DND-41 (cell line): Measurements from ENCODE around the gene HECTD3.
"Not testable (repeated sequence)": the region's sequence is repeated elsewhere in the genome, so short reads cannot be mapped to it uniquely, and the experiment has no call there.

Experiments used
- ATAC-seq: fragments of 200-7000 bp; cut with Tn5 transposase; 3 replicates; pipeline ENCODE4 v1.9.1; 2021; ENCODE audit warnings: low read depth; ENCODE audit not compliant: insufficient read depth
- DNase-seq: peaks from one replicate; pipeline ENCODE4 v3.0.0-alpha.2; 2020
- H2AFZ ChIP-seq: 2 replicates; pipeline ENCODE4 v1.6.0; 2012; ENCODE audit warnings: low read depth, low read length
- H3K27ac ChIP-seq: 2 replicates; pipeline ENCODE4 v1.5.1; 2012; ENCODE audit warnings: low read length, inconsistent platforms
- H3K27me3 ChIP-seq: fragments of 200-600 bp; sonication (generic); 2 replicates; pipeline ENCODE4 v1.6.0; 2012; ENCODE audit warnings: low read length, mild to moderate bottlenecking, inconsistent platforms; ENCODE audit not compliant: insufficient read depth, poor library complexity
- H3K36me3 ChIP-seq: 2 replicates; pipeline ENCODE4 v1.5.1; 2012; ENCODE audit warnings: low read length, inconsistent platforms; ENCODE audit not compliant: insufficient read depth
- H3K4me1 ChIP-seq: 2 replicates; pipeline ENCODE4 v1.5.1; 2012; ENCODE audit warnings: mild to moderate bottlenecking, low read length; ENCODE audit not compliant: insufficient read depth
- H3K4me2 ChIP-seq: 2 replicates; pipeline ENCODE4 v1.6.0; 2012; ENCODE audit warnings: mild to moderate bottlenecking, moderate library complexity, low read length, inconsistent platforms; ENCODE audit not compliant: insufficient read depth
- H3K4me3 ChIP-seq, 2 experiments: fragments of 200-600 bp in 1 of 2; shearing (Covaris generic) in 1 of 2; 2 replicates each; pipeline ENCODE4 v1.5.1; 2012 to 2016; ENCODE audit warnings: inconsistent platforms in 2 of 2, low read length in 2 of 2, mild to moderate bottlenecking in 2 of 2, low read depth in 1 of 2, moderate library complexity in 1 of 2
- H3K79me2 ChIP-seq: 2 replicates; pipeline ENCODE4 v1.6.0; 2012; ENCODE audit warnings: low read length, inconsistent platforms; ENCODE audit not compliant: insufficient read depth
- H3K9ac ChIP-seq: 2 replicates; pipeline ENCODE4 v1.6.0; 2012; ENCODE audit warnings: low read depth, mild to moderate bottlenecking, inconsistent platforms, low read length, moderate library complexity
- H3K9me3 ChIP-seq: 2 replicates; pipeline ENCODE4 v1.5.1; 2012; ENCODE audit warnings: low read length, moderate library complexity, mild to moderate bottlenecking, inconsistent platforms; ENCODE audit not compliant: insufficient read depth, severe bottlenecking
- H4K20me1 ChIP-seq: 2 replicates; pipeline ENCODE4 v1.6.0; 2012; ENCODE audit warnings: low read length; ENCODE audit not compliant: insufficient read depth
- CTCF ChIP-seq: IDR thresholded peaks from 2 replicates; pipeline ENCODE4 v1.5.1; 2012; ENCODE audit warnings: borderline replicate concordance, low read length, moderate library complexity, mild to moderate bottlenecking; ENCODE audit not compliant: poor library complexity, severe bottlenecking; ENCODE audit errors: extremely low read depth
- EZH2 ChIP-seq: IDR thresholded peaks from 3 replicates; pipeline ENCODE4 v1.6.1; 2012; ENCODE audit warnings: borderline replicate concordance, low read depth, mild to moderate bottlenecking, moderate library complexity, low read length, inconsistent platforms; ENCODE audit not compliant: severe bottlenecking

Gene HECTD3

GRCh38 chr1:45002650-45003645 lies 8.2 kb downstream of the HECTD3 start:
- Histone ChIP-seq H3K27ac (no peak overlapping the region), H3K4me3 (no peak overlapping the region), H3K27me3 (no peaks in the 10 kb centered on the region), H2AFZ (no peak overlapping the region), H4K20me1 (no peaks in the 10 kb centered on the region), H3K36me3 (peaks cover 56% of the 10 kb centered on the region), H3K79me2 (no peaks in the 10 kb centered on the region), H3K4me2 (no peak overlapping the region), H3K9me3 (no peaks in the 10 kb centered on the region), H3K9ac (no peak overlapping the region), H3K4me1 (no peaks in the 10 kb centered on the region)
- DNase-seq (no peak), ATAC-seq (no peak)
- no peak for TF ChIP-seq EZH2
- no peak for TF ChIP-seq CTCF

- DNase-seq, H3K4me3 ChIP-seq, H2AFZ ChIP-seq, H3K27ac ChIP-seq, ATAC-seq, H4K20me1 ChIP-seq, H3K9ac ChIP-seq, H3K4me1 ChIP-seq, H3K27me3 ChIP-seq, H3K79me2 ChIP-seq, H3K9me3 ChIP-seq, H3K4me2 ChIP-seq: not testable (repeated sequence)
- H3K36me3 ChIP-seq = peaks cover 43% of the 10 kb centered on the region
Observed at GRCh38 chr1:45001576-45001975, 9.5 kb downstream of the HECTD3 start.

- no peaks in the 10 kb centered on the region for H3K4me1 ChIP-seq
- no peak overlapping the region for H3K4me3 ChIP-seq
- DNase-seq (no peak), ATAC-seq (no peak)
- H4K20me1 ChIP-seq = no peaks in the 10 kb centered on the region
- no peak overlapping the region for H3K27ac ChIP-seq
- no peaks in the 10 kb centered on the region for H3K27me3 ChIP-seq
- H3K9me3 ChIP-seq = no peaks in the 10 kb centered on the region
- no peaks in the 10 kb centered on the region for H3K79me2 ChIP-seq
- H3K36me3 ChIP-seq = peaks cover 41% of the 10 kb centered on the region
- no peak for TF ChIP-seq CTCF
- no peak for TF ChIP-seq EZH2
- H2AFZ ChIP-seq = no peak overlapping the region
- H3K4me2 ChIP-seq = no peak overlapping the region
- H3K9ac ChIP-seq = no peak overlapping the region
Observed at GRCh38 chr1:45001011-45001481, 10.1 kb downstream of the HECTD3 start.

- DNase-seq (no peak), ATAC-seq (no peak)
Observed at GRCh38 chr1:44999232-44999631, 11.9 kb downstream of the HECTD3 start.

More at GRCh38 chr1:44999232-44999631, 11.9 kb downstream of the HECTD3 start:
- Histone ChIP-seq H3K27me3 (no peaks in the 10 kb centered on the region), H3K9ac (no peak overlapping the region), H3K9me3 (no peaks in the 10 kb centered on the region), H2AFZ (no peak overlapping the region), H3K36me3 (peaks cover 24% of the 10 kb centered on the region), H3K4me3 (no peak overlapping the region), H3K4me1 (no peaks in the 10 kb centered on the region), H3K27ac (no peak overlapping the region), H4K20me1 (no peaks in the 10 kb centered on the region), H3K79me2 (no peaks in the 10 kb centered on the region), H3K4me2 (no peak overlapping the region)
- TF ChIP-seq EZH2 = no peak
- no peak for TF ChIP-seq CTCF
